Fibroblast of mammary gland (primary cell): ENCODE results near the gene GFY.

Experiments used
- DNase-seq: peaks from one replicate; pipeline ENCODE4 v3.0.0-alpha.2; 2010; ENCODE audit warnings: low read depth
- H3K4me3 ChIP-seq: 2 replicates; pipeline ENCODE4 v1.5.1; 2011; ENCODE audit warnings: low read depth, mild to moderate bottlenecking, low read length, moderate library complexity; ENCODE audit not compliant: control insufficient read depth
- TF ChIP-seq, protein P1 (sequence below): conservative IDR thresholded peaks from 2 replicates; pipeline ENCODE4 v1.5.1; 2011; ENCODE audit warnings: low read depth, low read length, inconsistent platforms; ENCODE audit not compliant: control insufficient read depth, insufficient read depth

Gene GFY

DNA sequence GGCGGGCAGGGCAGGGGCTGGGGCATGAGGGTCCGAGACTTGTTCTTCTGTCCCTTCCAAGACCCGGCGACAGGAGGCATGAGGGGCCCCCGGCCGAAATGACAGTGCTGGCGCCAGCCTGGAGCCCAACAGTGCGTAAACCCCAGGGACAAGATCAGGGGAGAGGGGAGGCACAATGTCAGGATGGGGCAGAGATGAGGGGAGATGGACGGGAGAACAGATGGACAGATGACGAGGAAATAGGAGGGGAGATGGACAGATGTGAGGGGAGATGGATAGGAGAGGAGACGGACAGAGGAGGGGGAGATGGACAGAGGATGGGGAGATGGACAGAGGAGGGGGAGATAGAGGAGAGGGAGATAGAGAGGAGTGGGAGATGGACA lies 49.3 kb downstream of the GFY start:
- TF ChIP-seq, protein P1, sequence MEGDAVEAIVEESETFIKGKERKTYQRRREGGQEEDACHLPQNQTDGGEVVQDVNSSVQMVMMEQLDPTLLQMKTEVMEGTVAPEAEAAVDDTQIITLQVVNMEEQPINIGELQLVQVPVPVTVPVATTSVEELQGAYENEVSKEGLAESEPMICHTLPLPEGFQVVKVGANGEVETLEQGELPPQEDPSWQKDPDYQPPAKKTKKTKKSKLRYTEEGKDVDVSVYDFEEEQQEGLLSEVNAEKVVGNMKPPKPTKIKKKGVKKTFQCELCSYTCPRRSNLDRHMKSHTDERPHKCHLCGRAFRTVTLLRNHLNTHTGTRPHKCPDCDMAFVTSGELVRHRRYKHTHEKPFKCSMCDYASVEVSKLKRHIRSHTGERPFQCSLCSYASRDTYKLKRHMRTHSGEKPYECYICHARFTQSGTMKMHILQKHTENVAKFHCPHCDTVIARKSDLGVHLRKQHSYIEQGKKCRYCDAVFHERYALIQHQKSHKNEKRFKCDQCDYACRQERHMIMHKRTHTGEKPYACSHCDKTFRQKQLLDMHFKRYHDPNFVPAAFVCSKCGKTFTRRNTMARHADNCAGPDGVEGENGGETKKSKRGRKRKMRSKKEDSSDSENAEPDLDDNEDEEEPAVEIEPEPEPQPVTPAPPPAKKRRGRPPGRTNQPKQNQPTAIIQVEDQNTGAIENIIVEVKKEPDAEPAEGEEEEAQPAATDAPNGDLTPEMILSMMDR = no peak
- DNase-seq = no peak
- peak overlapping the region; percentile 77 for H3K4me3 ChIP-seq

DNA sequence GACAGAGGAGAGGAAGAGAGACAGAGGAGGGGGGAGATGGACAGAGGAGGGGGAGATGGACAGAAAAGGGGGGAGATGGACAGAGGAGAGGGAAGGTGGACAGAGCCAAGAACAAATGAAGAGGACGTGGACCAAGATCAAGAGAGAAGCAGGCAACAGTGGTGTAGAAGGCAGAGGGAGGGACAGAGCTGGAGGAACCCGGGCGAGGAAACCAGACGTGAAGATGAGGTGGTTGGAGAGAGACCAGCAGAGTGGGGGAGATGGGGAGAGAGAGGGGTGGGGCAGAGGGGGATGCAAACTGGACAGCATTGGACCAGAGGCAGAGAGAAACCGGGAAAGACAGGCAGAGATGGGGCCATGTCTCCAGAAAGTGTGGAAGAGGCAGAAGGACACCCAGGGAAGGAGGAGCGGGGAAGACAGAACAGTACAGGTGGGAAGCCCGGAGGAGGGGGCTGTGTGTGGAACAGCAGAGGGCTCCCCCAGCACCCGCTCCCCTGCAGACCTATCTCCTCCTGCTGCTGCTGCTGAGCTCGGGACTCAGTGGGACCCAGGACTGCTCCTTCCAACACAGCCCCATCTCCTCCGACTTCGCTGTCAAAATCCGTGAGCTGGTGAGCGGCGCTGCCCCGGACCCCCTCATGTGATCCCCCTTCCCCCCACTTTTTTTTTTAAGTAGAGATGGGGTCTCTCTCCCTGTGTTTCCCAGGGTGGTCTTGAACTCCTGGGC lies 50.2 kb downstream of the GFY start:
- DNase-seq = no peak
- TF ChIP-seq, protein P1 = no peak
- no peak overlapping the region for H3K4me3 ChIP-seq

DNA sequence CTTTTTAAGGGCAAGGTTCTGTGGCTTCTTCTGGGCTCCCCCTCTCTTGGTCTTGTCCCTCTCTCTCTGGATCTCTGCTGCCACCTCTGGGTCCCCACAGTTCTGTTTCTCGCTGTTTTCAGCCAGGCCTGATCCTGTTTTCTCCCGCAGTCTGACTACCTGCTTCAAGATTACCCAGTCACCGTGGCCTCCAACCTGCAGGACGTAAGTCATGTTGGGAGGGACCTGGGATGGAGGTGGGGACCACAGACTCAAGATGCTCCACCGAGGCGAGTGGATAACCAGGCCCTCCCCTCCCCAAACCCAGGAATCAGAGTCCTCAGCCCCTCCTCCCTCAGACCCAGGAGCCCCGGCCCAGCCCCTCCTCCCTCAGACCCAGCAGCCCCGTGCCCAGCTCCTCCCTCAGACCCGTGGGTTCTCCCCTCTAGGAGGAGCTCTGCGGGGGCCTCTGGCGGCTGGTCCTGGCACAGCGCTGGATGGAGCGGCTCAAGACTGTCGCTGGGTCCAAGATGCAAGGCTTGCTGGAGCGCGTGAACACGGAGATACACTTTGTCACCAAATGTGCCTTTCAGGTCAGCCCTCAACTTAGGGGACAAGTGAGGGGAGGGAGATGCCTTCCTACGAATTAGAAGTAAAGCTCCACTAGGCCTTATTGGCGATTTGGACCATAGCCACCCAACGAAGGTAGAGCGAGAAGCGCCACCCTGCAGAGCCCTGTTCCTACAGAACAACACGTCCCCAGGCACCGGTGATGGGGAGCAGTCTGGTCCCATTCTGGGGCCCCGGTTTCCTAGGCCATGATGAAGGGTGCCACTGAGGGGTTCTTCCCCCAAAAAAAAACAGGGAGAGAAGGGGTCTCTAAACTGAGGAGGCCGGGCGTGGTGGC lies 51.0 kb downstream of the GFY start:
- no peak overlapping the region for H3K4me3 ChIP-seq
- DNase-seq = no peak
- TF ChIP-seq, protein P1 = peak; percentile 39
